GM15510 (cell line): ENCODE data around the gene VPS9D1.

Experiments
- POLR2A ChIP-seq: IDR thresholded peaks from 3 replicates; pipeline ENCODE4 v1.6.1; 2011; ENCODE audit warnings: borderline replicate concordance; ENCODE audit not compliant: insufficient read length; ENCODE audit errors: extremely low read depth

VPS9D1 gene

GRCh38 chr16:89720813-89721545, at the start of gene VPS9D1, which contains the start of gene ZNF276:
Gene VPS9D1 (minus strand): TSS chr16:89720898. CDS start chr16:89720861, 37 bp downstream.
Gene ZNF276 (plus strand): TSS chr16:89721537. CDS start chr16:89721641, 104 bp downstream.
- peak; percentile 66 for TF ChIP-seq POLR2A

GRCh38 chr16:89770367-89770766, 49.7 kb upstream of the VPS9D1 start:
- TF ChIP-seq POLR2A, result no peak

GRCh38 chr16:89765292-89765830, 44.7 kb upstream of the VPS9D1 start:
- no peak for TF ChIP-seq POLR2A

GRCh38 chr16:89764711-89765201, 44.1 kb upstream of the VPS9D1 start:
- TF ChIP-seq POLR2A, result peak; percentile 34

- no peak for TF ChIP-seq POLR2A
Observed at GRCh38 chr16:89761304-89761922, 40.7 kb upstream of the VPS9D1 start.

- TF ChIP-seq POLR2A, result no peak
Observed at GRCh38 chr16:89759746-89760340, 39.1 kb upstream of the VPS9D1 start.

GRCh38 chr16:89749637-89750036, 28.9 kb upstream of the VPS9D1 start:
- TF ChIP-seq POLR2A, result no peak

GRCh38 chr16:89748921-89749320, 28.2 kb upstream of the VPS9D1 start:
- TF ChIP-seq POLR2A, result no peak

- no peak for TF ChIP-seq POLR2A
Observed at GRCh38 chr16:89748076-89748475, 27.4 kb upstream of the VPS9D1 start.

- TF ChIP-seq POLR2A, result no peak
Observed at GRCh38 chr16:89746043-89746442, 25.3 kb upstream of the VPS9D1 start.

- no peak for TF ChIP-seq POLR2A
Observed at GRCh38 chr16:89744813-89745212, 24.1 kb upstream of the VPS9D1 start.

GRCh38 chr16:89742948-89743347, 22.2 kb upstream of the VPS9D1 start:
- no peak for TF ChIP-seq POLR2A

GRCh38 chr16:89741342-89742014, 20.8 kb upstream of the VPS9D1 start:
- TF ChIP-seq POLR2A, result no peak

GRCh38 chr16:89739383-89739782, 18.7 kb upstream of the VPS9D1 start:
- TF ChIP-seq POLR2A, result peak; percentile 8
